ENCODE results near the gene TMEM244. TPM values are rescaled to one million over a fixed set of nuclear protein-coding genes. Genes with fewer than 3 reads are reported as not detected.
"Not testable (repeated sequence)": the region's sequence is repeated elsewhere in the genome, so short reads cannot be mapped to it uniquely, and the experiment has no call there.

Gene TMEM244
- total RNA-seq = not detected in 2 replicates

DNA sequence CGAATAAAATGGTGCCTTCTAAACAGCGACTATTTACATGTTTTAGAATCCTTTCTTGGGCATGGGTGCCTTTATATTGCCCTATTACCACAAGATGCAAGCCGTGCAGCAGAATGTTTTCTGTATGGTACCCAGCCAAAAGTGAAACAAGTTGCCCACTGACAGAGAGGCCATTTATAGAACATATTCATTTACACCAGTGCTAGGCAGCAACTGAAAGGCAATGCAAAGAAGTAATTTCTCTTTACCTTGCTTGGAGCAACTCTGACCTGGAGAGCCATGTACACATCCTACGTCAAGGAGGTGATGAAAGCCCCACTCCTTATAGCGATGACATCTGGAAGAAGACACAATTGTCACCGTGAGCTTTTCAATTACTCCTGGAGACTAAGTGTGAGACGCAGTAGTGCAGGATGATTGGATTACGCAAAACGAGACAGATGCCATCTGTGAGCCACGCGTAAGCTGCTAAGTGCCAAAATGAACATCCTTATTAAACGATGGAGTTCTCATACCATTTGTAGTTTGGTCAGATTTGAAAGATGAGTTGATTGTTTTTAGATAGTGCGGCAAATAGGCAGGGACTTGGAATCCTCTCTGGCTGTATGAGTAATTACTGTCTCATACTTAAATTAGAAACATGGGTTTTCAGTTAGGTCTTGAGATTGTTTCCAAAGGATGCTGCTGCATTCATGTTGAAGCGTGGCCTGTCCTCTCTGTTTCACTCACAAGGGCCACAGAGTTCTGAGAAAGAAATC is at the start of gene TMEM244:
TSS of gene TMEM244 (minus strand) at position 408 of the 758 bp plus-strand sequence. CDS start at position 281, 127 bp downstream.
- intact Hi-C loops (cut with micrococcal nuclease) = no loop called here

- intact Hi-C loops (cut with micrococcal nuclease) = no loop called here
Measured at GRCh38 chr6:129908858-129909257, 47.7 kb upstream of the TMEM244 start.

- intact Hi-C loops (cut with micrococcal nuclease) = no loop called here
Measured at GRCh38 chr6:129908356-129908755, 47.2 kb upstream of the TMEM244 start.

DNA sequence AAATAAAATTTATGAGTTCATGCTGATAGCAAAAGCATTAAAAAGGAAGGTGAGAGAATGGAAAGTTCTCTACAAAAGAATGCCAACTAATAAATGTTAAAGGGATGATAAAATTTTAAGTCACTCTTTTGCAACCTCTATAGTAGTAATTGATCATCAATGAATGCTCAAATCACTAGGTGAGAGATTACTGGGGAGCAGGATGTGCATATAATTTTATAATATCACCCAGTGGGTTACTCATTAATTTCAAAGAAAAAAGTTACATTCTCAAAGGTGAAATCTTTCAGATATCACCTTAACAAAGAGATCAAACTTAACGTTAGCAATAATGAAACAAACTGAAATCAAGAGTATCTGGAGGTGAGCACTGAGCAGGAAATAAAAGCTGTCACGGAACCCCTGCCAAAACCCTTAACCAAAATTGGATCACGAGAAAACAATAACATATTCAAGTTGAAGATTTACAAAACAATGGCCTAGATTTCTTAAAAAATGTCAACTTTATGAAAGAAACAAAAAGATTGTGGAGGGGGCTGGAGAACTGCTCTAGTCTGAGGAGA is 45.5 kb upstream of the TMEM244 start:
- intact Hi-C loops (cut with micrococcal nuclease) = no loop called here

GRCh38 chr6:129903082-129903481 is 42.0 kb upstream of the TMEM244 start:
- intact Hi-C loops (cut with micrococcal nuclease) = no loop called here

DNA sequence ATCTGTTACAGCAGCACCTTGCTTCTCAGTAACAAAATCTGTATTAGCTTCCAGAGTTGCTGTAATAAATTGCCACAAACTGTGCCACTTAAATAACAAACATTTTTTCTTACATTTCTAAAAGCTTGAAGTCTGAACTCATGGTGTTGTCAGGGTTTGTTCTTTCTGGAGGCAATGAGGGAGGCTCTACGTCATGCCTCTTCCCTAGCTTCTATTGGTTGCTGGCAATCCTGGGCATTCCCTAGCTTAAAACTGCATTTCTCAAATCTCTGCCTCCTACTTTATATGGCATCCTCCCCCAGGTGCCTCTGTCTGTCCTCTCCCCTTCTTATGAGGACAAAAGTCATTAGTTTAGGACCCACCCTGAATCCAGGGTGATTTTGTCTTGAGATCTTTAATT is 41.6 kb upstream of the TMEM244 start:
- intact Hi-C loops (cut with micrococcal nuclease) = no loop called here

DNA sequence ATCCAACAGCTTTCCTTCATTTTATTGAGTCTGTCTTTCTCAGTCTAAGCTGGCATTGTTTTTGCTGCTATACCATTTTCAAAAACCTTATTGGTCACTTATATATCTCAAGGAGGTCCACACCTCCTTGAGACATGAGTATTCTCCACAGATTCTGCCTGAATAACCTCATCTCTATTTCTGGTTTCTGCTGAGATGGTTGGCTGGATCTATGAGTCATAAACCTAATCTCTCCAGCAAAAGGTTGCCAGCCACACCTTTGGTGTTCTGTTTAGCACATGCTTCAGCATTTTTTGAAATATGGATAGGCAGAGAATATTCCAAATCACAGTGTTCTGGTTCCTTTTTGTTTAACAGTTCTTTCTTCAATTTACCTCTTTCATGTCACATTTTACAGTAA is 40.8 kb upstream of the TMEM244 start:
- intact Hi-C loops (cut with micrococcal nuclease) = no loop called here

DNA sequence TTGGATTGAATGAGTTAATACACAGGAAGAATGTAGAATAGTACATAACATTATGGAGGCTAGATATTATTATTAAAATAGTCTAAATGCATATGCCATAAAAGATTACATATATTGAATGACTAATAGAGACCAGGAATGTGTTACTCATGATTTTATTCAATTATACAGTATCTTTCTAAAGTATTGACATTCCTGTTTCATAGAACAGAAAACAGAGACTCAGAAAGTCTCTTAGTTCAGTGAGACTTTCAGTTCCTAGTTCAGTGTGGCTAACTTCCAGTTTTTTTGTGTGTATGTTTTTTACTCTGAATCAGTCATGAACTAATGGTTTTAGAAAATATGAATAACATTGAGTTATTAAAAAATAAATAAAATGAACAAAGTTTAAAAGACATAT is 34.6 kb upstream of the TMEM244 start:
- intact Hi-C loops (cut with micrococcal nuclease) = no loop called here

GRCh38 chr6:129894921-129895320 is 33.8 kb upstream of the TMEM244 start:
- intact Hi-C loops (cut with micrococcal nuclease) = no loop called here

DNA sequence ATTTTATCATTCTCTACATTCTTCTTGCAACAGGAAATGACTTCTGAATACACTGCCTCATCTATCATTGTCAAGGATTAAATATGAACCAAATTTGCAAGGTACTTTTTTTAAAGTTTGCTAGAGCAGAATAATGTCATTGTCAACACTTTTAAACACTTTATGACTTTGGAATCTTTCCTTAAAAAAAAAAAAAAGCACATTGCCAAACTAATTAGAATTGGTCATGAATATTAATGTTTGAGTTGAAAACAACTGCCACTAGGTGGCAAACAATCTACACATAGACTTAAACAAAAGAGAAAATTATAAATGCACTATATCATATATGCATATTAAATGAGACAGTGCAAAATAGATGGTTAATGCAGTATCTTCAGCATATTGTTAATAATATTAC is 32.5 kb upstream of the TMEM244 start:
- intact Hi-C loops (cut with micrococcal nuclease) = loop anchor here (1.0 kb wide), 1 partner anchor 128 kb away; no protein-coding TSS in a partner anchor

GRCh38 chr6:129890701-129891100 is 29.6 kb upstream of the TMEM244 start:
- intact Hi-C loops (cut with micrococcal nuclease) = no loop called here

- intact Hi-C loops (cut with micrococcal nuclease) = no loop called here
Measured at GRCh38 chr6:129890164-129890563, 29.0 kb upstream of the TMEM244 start.

DNA sequence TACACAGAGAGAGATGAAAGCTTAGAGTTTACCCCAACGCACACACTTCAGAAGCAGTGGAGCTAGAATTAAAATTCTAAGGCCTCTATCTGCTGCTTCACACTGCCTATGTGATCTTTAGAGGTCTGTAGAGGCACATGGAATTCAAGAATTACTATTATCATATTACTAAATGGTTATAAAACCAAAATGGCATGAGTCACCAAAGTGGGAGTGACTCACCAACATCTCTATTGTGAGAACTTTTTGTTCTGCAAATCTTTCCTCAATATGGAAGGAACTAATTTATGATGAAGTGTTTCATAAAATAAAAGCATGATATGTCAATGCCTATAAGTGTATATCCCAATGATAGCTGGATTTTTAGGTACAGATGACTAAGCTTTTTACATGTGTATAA is 28.5 kb upstream of the TMEM244 start:
- intact Hi-C loops (cut with micrococcal nuclease) = no loop called here

- intact Hi-C loops (cut with micrococcal nuclease) = no loop called here
Measured at GRCh38 chr6:129886401-129887155, 25.5 kb upstream of the TMEM244 start.

DNA sequence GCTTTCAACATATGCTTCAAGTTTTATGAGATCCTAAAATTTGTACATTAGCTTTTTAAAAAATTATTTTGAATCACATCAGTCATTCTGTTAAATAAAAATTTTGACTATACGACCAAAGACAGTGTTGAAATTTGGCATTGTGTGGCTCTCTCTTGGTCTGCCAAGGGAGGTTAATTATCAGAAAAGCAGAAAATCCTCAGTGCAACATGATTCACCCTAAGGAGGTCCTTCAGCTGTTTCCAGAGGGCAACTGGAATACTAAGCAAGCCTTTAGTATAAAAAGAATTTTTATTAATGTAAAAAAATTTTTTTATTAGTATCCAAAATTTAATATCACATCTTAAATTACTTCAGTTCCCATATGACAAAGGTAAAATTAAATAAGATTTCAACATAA is 23.1 kb upstream of the TMEM244 start:
- intact Hi-C loops (cut with micrococcal nuclease) = no loop called here

- intact Hi-C loops (cut with micrococcal nuclease) = no loop called here
Measured at GRCh38 chr6:129882510-129883023, 21.5 kb upstream of the TMEM244 start.

DNA sequence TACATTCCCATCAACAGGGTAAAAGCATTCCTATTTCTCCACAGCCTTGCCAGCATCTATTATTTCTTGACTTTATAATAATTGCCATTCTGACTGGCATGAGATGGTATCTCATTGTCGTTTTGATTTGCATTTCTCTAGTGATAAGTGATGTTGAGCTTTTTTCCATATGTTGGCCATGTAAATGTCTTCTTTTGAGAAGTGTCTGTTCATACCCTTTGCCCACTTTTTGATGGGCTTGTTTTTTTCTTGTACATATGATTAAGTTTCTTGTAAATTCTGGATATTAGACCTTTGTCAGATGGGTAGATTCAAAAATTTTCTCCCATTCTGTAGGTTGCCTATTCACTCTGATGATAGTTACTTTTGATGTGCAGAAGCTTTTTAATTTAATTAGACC is 16.8 kb upstream of the TMEM244 start:
- intact Hi-C loops (cut with micrococcal nuclease) = not testable (repeated sequence)

DNA sequence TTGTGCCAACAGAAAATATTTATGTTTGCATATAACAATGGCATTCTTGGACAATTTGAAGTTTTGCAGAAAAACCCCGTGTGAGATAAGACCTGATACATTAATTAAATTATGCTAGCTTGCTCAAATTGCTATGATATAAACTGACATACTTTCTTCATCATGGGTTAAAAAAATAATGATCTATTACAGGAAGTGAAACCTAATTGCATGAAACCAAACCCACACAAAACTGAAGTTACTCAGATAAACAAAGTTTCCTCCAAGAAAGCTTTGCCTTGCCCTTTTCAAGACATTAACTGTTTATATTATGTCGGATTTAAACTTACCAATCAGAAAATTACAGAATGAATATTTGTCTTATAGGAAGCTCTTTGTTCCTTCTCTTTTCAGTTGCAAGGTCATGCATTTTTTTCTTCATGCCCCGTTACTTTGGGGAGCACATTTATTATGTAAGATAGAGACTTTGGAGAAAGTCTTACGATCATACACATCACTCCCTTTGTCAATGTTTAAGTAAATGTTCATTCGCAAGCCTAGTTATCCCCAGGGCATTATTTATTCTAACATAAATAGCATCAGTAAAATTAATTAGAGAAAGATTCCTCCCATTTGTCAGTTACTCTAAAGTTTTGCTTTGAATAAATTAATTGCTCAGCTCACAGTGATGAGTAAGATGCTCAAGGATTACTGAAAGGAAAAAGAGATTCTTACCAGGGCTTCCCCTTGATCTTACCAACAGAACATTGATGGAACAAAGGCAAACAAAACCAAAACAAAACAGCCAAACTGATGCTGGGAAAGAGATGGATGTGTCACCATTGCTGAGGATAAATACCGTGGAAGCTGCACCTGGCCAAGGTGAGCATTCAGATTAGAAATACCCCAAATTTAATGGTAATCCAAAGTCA is 14.8 kb upstream of the TMEM244 start:
- intact Hi-C loops (cut with micrococcal nuclease) = no loop called here

GRCh38 chr6:129874837-129875236 is 13.7 kb upstream of the TMEM244 start:
- intact Hi-C loops (cut with micrococcal nuclease) = no loop called here

DNA sequence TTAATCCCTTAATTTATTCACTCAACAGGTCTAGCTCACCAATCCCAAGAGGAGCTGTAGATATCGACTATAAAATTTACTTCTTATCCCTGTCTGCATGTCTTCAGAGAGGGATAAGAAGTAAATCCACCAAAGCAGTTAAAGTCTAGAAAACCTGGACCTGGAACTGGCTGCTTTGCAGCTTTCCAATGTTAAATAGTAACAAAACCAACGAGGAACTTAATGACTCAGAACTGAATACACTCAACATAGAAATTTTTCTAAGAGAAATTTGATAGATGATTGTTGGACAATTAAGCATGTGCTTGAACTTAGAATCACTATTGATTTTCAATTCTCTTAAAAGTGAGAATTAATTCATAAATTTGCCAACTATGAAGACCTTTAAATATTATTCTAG is 11.5 kb upstream of the TMEM244 start:
- intact Hi-C loops (cut with micrococcal nuclease) = no loop called here

GRCh38 chr6:129871221-129871620 is 10.1 kb upstream of the TMEM244 start:
- intact Hi-C loops (cut with micrococcal nuclease) = no loop called here
